Cardiac atrium fibroblast (primary cell): Measurements from ENCODE around the gene ZNF211. TPM values are rescaled to one million over a fixed set of nuclear protein-coding genes. Genes with fewer than 3 reads are reported as not detected.

Experiments
- total RNA-seq: library from RNA; depleted of rRNA; stranded (reverse); fragments of >200 nt; gene quantifications from 2 replicates; pipeline ENCODE4 v1.2.3, GENCODE V29; 2015

Gene ZNF211
- total RNA-seq, result 3.8 and 7.0 TPM in 2 replicates

DNA sequence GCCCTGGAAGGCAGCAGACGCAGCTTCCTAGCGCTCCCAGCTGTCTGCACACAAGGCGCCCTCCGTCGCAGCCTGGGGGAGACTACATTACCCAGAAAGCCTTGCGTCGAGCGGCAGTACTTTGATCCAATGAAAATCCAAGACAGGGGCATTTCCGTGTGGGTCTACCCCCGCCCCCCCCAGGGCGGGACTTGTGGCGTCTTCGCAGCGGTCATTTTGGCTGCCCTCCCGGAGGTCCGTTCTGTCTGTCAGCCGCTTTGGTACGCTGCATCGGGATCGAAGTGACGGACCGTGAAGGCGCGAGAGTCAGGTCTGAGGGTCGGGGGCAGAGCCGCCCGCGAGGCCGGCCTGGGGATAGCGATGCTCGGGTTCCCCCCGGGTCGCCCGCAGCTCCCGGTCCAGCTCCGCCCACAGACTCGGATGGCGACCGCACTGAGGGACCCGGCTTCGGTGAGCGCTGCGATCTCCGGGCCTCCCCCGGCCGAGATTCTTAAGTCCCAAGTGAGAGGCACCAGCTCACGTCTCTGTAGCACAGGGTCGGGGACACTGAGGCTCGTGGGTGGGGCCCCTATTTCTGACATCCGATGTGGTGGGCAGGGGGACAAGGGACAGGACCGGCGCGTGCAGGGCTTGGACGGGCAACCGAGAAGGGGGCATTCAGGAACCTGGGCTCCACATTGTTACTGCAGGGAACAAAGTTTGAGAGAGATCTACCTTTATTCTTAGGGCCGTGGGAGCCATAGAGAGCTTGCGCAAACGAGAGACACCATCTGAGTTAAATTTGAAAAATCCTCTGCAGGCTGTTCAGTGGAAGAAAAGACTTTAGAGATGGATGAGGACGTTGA lies at the start of gene ZNF211:
Gene ZNF211 (plus strand): TSS at position 182 of the 845 bp plus-strand sequence. CDS start 179 bp downstream, at position 361.

DNA sequence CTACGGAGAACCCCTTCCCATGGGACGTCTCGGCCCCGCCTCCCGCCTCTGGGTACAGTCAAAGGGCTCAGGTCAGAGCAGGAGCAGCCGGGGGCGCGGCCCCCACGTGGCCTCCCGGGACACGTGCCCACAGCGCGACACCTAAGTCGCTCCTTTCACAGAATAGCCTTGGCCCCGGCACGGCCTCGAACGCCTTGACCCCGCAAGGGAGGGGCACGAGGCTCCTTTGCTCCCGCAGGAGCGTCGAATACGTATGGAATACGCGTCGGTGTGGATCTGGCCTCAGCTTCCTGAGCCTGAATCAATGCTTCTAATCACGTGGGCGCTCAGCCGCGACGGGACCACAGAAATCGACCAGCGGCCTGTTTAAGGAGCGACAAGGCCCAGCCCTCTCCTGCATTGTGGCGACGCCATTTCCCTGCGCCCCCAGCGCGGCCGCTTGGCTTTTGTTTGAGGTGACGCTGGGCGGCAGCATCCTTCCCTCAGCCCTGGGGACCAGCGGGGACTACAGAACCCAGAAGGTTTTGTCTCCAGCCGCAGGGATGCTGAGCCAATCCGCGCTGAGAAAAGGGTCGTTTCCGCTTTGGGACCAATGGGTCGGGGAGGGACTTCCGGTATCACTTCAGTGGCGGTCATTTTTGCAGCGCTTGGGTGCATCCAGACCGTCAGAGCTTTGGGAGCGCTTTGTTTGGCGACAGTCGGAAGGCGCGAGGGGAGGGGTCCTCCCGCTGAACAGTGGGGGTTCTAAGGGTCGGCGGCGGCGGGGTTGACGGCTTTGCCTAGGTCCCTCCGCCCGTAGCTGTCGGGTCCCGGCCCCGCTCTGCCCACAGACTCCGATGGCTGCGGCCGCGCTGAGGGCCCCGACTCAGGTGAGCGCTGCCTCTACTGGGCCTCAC lies 49.2 kb upstream of the ZNF211 start, which contains the start of gene ZIK1:
Gene ZIK1 (plus strand): TSS at position 625 of the 896 bp plus-strand sequence. CDS start 212 bp downstream, at position 837.

DNA sequence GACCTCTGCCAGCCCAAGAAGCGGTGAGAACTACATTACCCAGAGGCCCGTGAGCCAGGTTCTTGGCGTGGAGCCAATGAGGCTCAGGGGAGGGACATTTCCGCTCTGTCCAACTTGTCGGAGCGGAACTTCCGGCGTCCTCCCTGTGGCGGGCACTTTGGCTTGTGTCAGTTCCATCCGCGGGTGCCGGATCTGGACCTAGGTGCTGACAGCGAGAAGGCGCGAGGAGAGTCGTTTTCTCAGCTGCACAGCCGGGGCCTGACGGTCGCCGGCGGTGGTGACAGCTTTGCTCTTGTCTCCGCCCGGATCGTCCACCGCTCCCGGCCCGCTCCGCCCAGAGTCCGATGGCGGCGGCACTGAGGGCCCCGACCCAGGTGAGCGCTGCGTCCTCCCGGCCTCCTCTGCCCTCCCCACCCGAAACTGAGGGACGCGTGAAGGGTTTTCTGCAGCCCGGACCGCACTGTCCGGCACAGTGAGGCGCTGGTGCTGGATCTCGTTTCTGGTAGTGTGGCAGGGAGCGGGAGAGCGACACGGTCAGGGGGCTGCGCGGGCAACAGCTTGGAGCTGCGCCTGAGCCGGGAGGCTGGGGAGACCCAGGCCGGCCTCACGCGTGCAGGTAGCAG lies 33.1 kb upstream of the ZNF211 start, which contains the start of gene ZNF530:
Gene ZNF530 (plus strand): TSS at position 125 of the 623 bp plus-strand sequence. CDS start 4,461 bp downstream, outside the sequence.

DNA sequence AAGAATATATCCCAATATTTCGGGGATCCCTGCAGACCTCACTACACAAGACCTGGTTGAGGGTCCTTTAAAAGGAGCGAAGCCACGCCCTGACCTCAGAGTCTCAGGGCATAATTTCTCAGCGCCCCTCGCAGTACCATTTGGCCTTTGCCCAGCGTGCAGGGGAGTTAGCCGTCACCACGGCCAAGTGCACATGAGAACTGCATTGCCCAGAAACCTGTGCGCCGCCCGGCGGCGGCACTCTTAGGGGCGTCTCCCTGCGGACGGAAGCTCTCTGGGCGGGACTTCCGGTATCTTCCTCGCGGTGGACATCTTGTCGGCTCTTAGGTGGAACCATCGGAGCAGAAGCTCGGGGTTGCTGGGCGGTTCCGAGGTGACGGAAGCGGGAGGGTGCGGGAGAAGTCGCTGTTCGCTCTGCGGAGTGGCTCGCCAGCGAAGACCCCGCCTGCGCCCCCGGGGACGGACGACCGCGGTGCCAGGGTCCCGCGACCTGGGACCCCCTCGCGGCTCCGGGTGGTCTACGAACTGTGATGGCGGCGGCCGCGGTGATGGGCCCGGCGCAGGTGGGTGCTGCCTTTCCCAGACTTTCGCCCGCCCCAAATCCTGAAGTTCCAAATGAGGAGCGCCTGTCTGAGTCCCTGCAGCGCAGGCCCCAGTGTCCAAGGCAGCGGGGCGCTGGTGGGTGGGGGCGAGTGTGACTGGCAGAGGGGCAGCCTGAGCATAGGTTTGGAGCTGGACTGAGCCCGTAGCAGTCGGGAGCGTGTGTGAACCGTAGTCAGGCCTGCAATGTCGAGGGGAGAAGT lies 18.8 kb upstream of the ZNF211 start, which contains the start of gene ZNF134:
Gene ZNF134 (plus strand): TSS at position 302 of the 803 bp plus-strand sequence. CDS start 5,227 bp downstream, outside the sequence.

DNA sequence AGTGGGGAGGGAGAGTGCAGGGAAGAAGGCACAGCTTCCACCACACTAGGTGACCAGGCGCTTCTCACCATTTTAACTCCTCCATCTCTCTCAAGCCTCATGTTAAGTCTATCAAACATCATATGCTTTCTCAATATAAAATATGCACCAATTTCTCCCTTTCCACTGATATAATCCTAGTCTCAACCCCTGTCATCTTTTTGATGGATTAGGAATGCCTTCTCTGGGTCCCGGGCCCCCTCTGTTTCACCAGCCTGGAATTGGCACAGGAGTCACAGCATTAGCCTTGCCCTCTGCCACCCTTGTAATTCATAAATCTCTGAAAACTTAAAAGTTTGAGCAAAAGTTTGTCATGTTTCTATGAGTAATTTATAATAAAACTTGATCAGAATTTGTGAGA lies 35.7 kb downstream of the ZNF211 start, which contains the start of gene ZSCAN4:
Gene ZSCAN4 (plus strand): TSS at position 301 of the 400 bp plus-strand sequence. CDS start 7,211 bp downstream, outside the sequence.

Other genes with a start within 250 kb of the ZNF211 start
- gene ZNF548, start 243.3 kb upstream of the ZNF211 start, total RNA-seq, result 10.0 and 22.0 TPM in 2 replicates
- gene ZNF17, start 222.0 kb upstream of the ZNF211 start, total RNA-seq, result 2.9 and 4.0 TPM in 2 replicates
- 2.9 and 5.0 TPM in 2 replicates for gene ZNF749, start 197.8 kb upstream of the ZNF211 start, total RNA-seq
- gene VN1R1, start 176.0 kb upstream of the ZNF211 start, total RNA-seq, result 0.16 TPM in 1 of 2 replicates, not detected in the other
- 13.4 and 18.8 TPM in 2 replicates for gene ZNF772, start 155.6 kb upstream of the ZNF211 start, total RNA-seq
- 6.6 and 17.0 TPM in 2 replicates for gene ZNF419, start 145.4 kb upstream of the ZNF211 start, total RNA-seq
- 15.4 and 21.5 TPM in 2 replicates for gene ZNF773, start 133.2 kb upstream of the ZNF211 start, total RNA-seq
- gene ZNF549, start 105.8 kb upstream of the ZNF211 start, total RNA-seq, result 3.6 and 4.2 TPM in 2 replicates
- gene ZNF550, start 73.3 kb upstream of the ZNF211 start, total RNA-seq, result 10.1 and 12.8 TPM in 2 replicates
- gene ZNF416, start 54.3 kb upstream of the ZNF211 start, total RNA-seq, result 4.0 and 8.1 TPM in 2 replicates
- 6.3 and 7.9 TPM in 2 replicates for gene ZIK1, start 49.0 kb upstream of the ZNF211 start, total RNA-seq
- gene ZNF530, start 33.3 kb upstream of the ZNF211 start, total RNA-seq, result 0.49 and 11.7 TPM in 2 replicates
- gene ZNF134, start 18.9 kb upstream of the ZNF211 start, total RNA-seq, result 12.8 and 23.3 TPM in 2 replicates
- not detected in 2 replicates for gene ZSCAN4, start 35.8 kb downstream of the ZNF211 start, total RNA-seq
- gene ZNF551, start 48.8 kb downstream of the ZNF211 start, total RNA-seq, result 5.2 and 6.8 TPM in 2 replicates
- 2.0 and 2.6 TPM in 2 replicates for gene ZNF154, start 76.0 kb downstream of the ZNF211 start, total RNA-seq
- 7.8 and 7.9 TPM in 2 replicates for gene ZNF671, start 94.5 kb downstream of the ZNF211 start, total RNA-seq
- gene ZNF776, start 113.6 kb downstream of the ZNF211 start, total RNA-seq, result 5.8 TPM in 2 replicates
- 11.4 and 11.5 TPM in 2 replicates for gene ZNF586, start 136.5 kb downstream of the ZNF211 start, total RNA-seq
- 1.6 and 3.6 TPM in 2 replicates for gene ZNF552, start 181.7 kb downstream of the ZNF211 start, total RNA-seq
- 11.5 and 15.5 TPM in 2 replicates for gene ZNF587B, start 197.1 kb downstream of the ZNF211 start, total RNA-seq
- 8.9 and 16.8 TPM in 2 replicates for gene ZNF587, start 216.7 kb downstream of the ZNF211 start, total RNA-seq